GM18907 (cell line): Measurements from ENCODE around the gene C6orf136.
A peak's percentile ranks its signal among the peaks of the same experiment; 100 is the strongest.

Experiments
- ATAC-seq: cut with Tn5 transposase; IDR thresholded peaks from one replicate; pipeline ENCODE4 v1.9.1; 2021; ENCODE audit warnings: mild to moderate bottlenecking, moderate library complexity; ENCODE audit not compliant: unreplicated experiment

Gene C6orf136, protein sequence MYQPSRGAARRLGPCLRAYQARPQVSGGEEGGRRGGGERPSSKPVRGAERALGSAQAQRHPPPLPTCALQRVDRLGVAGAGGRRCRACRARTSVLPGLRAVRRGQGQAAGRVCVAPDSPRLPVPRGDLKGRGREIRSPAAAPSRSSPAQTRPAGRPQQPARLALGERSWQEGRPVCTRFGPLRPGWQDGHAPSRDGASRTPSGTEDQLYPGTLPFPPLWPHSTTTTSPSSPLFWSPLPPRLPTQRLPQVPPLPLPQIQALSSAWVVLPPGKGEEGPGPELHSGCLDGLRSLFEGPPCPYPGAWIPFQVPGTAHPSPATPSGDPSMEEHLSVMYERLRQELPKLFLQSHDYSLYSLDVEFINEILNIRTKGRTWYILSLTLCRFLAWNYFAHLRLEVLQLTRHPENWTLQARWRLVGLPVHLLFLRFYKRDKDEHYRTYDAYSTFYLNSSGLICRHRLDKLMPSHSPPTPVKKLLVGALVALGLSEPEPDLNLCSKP

DNA sequence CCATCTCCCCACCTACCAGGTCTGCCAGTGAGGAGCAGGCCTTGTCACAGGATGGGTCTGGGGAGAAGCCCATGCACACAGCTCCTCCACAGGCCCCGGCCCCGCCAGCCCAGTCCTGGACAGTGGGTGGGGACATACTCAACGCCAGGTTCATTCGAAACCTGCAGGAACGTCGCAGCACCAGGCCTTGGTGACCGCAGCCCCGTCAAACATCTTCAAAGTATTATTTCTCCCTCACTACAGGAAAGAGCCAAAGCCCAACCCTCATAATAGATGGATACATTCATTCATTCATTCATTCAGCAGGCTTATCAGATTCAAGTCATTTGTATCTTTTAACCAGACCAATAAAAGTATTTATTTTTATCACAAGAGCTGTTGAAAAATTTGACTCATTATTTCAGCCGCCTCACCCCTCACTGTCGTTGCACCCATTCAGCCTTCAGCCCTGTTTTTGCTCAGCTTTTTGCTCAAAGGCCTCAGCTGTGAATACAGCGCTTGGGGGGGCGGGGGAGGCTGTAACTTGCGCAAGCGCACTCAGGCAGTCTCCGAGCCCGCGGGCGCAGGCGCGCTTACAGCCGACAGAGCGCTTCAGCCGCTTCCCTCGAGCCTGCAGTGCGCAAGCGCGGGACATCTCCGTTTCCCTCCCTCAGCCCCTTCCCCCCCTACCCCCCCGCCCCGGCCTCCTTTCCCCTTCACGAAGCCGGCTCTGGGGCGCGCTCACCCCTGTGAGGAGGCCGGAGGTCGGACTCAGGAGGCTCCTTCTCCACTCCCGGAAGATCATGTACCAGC lies at the start of gene C6orf136:
C6orf136 (plus strand) TSS at position 684 of the 792 bp plus-strand sequence; CDS start at position 783, 99 bp downstream.
- ATAC-seq, result peak; percentile 50

DNA sequence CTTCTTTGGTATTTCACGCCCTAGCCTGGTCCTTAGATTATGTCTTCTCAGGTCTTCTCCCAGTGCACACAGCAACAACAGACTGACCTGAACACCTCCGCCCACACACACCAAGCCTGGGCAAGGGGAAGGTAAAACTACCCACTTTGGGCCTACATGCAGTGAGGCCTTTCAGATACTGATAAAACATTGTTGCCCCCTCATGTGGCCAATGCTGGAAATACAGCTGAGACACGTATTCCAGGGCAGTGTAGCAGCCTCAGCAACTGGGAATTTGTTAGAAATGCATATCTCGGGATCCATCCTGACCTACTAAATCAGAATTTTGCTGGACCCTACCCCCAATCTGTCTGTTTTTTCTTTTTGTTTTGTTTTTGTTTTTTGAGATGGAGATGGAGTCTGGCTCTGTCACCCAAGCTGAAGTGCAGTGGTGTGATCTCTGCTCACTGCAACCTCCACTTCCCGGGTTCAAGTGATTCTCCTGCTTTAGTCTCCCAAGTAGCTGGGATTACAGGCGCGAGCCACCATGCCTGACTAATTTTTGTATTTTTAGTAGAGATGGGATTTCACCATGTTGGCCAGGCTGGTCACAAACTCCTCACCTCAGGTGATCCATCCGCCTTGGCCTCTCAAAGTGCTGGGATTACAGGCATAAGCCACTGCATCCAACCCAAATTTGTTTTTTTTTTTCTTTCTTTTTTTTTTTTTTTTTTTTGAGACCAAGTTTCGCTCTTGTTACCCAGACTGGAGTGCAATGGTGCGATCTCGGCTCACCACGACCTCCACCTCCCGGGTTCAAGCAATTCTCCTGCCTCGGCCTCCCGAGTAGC lies 49.4 kb upstream of the C6orf136 start:
- ATAC-seq, result peak; percentile 52

DNA sequence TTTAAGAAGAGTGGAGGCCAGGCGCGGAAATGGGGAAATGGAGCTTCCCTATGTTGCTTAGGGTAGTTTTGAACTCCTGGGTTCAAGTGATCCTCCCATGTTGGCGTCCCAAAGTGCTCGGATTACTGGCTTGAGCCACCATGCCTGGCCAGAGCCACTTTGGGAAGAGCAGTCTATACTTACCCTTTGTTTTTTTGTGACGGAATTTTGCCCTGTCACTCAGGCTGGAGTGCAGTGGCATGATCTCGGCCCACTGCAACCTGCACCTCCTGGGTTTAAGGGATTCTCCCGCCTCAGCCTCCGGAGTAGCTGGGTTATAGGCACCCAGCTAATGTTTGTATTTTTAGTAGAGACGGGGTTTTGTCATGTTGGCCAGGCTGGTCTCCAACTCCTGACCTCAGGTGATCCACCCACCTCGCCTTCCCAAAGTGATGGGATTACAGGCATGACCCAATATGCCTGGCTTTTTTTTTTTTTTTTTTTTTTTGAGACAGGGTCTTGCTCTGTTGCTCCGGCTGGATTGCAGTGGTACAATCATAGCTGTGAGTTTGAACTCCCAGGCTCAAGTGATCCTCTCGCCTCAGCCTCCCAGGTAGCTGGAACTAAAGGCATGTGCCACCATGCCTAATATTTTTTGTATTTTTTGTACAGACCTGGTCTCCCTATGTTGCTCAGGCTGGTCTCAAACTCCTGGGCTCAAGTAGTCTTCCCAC lies 47.9 kb upstream of the C6orf136 start:
- ATAC-seq, result no peak

DNA sequence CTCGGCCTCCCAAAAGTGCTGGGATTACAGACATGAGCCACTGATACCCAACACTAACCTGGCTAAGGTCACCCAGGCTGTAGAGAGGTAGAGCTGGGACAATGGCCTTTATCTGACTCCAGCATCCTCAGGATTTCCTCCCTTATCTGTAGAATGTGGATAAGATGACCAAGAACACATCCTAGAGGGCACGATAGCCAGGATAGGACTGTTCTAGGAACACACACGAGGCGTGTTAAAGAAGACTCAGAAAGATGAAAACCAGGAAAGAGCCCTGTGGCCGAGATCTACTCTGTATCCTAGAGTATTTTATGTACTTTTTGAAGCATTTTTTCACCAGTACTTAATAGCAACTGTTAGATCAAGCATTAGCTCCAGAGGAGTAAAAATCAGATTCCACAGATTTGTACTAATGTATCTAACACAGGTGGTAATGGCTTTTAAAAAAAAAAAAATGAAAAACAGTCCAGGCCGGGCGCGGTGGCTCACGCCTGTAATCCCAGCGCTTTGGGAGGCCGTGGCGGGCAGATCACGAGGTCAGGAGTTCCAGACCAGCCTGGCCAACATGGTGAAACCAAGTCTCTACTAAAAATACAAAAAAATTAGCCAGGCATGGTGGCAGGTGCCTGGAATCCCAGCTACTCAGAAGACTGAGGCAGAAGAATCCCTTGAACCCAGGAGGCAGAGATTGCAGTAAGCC lies 47.2 kb upstream of the C6orf136 start:
- ATAC-seq, result no peak

DNA sequence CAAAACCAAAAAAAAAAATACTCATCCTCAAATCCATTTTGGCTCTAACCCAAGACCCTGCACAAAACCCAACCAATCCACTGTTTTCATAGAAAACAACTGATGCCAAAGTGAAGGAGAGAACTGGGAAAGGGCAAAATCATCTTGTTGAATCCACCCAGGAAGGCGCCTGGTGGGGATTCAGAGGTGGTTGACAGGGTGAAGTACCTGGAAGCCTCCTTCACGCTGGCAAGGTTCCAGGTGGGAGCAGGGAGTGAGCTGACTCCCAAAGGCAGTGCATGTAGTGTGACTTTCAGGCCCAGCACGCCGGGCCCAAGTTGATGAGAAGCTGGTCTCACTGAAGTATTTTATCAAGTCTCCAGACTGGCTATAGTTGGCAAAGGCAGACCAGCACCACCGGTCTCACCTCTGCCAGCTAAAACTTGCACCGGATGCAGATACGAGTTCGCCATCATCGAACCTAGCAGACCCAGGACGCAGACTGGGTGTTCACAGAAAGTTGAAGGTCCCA lies 46.4 kb upstream of the C6orf136 start:
- ATAC-seq, result no peak

DNA sequence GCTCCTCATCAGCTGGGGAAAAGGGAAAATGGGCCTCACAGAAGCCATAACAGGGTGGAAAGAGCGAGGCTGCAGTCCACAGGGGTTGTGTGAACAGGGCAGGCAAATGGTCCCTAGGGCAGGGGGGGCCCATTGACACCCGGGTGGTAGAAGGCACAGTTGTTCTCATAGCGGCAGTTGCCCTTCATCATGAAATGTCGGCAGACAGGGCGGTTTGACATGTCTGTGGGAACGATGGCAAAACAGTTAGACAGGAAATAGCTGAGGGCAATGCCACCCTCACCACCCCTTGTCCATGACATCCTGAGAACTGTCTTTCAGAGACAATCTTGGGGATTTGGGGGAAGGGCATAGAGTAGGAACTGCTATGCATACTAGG lies 45.5 kb upstream of the C6orf136 start:
- no peak for ATAC-seq

DNA sequence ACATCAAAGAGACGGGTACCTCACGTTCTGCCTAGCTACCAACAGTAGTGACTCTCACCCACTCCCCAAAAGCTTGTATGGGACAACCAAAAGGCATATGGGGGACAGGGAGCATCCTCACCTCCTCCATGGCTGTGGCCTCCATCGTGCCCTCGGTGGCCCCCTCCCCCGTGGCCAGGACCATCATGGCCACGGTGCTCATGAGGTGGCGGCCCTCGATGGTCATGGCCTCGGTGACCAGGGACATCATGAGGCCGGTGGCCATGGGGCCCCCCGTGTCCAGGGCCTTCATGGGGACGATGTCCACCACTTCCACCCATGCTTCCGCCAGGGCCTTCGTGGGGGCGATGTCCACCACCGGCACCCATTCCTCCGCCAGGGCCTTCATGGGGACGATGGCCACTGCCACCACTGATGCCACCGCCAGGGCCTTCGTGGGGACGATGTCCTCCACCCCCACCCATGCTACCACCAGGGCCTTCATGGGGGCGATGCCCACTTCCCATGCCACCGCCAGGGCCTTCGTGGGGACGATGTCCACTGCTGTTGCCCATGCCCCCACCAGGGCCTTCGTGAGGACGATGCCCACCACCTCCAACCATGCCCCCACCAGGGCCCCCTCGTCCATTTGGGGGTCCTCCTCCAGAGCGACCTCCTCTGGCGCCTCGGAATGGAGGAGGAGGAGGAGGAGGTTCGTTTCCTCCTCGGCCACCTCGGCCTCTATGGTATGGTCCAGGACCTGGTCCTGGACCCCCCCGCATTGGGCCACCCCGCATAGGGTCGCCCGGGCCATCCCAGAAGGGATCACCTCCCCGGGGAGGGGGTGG lies 44.9 kb upstream of the C6orf136 start:
- ATAC-seq, result no peak

DNA sequence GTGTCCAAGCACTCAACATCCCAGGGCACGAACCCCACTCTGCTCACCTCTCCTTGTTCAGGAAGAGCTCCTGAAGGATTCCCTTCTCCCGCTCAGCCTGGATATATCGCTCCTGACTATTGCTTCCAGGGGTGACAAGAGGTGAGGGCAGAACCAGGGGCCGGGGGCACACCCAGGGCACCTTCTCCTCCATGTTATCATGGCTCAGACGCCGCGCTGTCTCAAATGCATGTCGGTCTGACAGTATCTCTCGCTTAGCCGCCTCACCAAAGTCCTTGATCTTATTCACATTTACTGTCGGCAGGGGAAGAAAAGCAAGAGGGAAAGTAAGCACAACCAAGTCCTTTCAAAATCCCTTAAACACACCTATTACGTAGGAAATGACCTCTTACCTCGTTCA lies 43.0 kb upstream of the C6orf136 start:
- ATAC-seq, result no peak

DNA sequence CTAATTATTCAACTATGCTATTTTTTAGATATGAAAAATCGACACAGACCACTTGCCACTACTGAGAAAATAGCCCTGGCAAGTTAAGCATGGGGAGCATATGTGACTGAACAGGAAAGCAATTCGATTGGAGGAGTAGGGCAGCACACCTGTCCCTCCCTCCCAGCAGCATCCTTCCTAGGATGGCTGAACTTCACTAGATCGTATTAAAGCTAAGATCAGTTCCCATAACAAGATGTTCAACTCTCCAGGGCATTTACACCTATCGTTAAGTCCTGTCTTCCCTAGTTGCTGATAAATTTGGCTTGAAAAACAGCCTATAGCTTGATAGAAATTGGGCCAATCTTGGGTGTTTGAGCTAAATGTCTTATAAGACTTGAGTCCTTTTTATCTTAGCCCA lies 36.9 kb upstream of the C6orf136 start:
- ATAC-seq, result no peak

DNA sequence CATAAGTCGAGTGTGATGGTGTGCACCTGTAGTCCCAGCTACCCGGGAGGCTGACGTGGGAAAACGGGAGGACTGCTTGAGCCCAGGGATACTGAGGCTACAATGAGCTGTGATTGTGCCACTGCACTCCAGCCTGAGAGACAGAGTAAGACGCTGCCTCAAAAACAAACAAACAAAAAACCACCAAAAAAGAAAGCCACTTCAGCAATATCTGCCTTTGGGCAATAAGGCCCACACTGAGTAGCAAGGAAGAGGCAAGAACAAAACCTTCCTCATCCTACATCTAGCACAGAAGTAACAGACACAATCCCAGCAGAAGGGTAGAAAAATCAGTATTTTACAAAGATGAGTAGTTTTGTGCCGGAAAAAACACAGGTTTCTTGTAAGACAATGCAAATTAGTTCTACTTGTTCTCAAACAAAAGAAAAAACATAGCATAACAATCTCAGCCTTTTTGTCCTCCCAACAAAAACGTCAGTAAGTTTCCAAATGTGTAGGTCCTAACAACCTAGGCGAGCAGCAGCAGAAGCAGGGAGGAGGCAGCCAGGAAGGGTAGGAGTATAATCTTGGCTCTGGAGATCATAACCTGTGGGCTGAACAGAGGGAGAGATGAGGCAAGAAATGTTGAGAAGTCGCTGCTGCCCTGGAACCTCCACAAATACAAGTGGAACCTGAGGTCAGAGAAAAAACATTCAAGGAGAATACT lies 35.6 kb upstream of the C6orf136 start:
- no peak for ATAC-seq

DNA sequence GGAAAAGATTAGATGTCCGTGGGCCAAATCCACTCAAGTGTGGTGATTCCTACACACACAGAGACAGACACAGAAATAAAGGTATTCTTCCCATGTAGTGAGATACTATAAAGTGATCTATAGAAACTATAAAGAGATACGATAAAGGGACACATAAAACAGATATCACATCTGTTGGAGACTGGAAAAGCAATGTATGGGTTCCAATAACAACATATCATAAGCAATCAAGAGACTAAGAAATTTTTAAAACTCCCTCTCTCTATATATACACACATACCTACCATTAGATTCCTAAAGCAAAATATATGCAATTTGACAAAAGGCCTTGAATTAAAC lies 35.1 kb upstream of the C6orf136 start:
- no peak for ATAC-seq

DNA sequence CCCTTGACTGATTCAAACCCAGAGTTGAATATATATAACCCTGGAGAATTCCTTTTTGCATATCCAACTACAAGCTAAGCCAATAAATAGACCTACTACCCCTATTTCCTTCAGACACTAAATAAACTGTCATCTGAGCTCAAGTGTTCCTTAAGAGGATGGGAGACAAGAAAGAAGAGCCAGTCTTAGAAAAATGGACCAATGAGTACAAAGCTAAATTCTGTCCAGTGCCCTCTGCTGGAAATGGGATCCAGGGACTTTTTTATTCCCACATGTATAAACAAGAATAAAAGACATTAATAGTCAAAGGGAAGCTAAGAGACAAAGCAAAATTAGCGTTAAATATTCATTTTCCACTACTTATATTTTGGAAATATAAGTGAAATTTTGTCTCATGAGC lies 34.7 kb upstream of the C6orf136 start:
- ATAC-seq, result no peak

DNA sequence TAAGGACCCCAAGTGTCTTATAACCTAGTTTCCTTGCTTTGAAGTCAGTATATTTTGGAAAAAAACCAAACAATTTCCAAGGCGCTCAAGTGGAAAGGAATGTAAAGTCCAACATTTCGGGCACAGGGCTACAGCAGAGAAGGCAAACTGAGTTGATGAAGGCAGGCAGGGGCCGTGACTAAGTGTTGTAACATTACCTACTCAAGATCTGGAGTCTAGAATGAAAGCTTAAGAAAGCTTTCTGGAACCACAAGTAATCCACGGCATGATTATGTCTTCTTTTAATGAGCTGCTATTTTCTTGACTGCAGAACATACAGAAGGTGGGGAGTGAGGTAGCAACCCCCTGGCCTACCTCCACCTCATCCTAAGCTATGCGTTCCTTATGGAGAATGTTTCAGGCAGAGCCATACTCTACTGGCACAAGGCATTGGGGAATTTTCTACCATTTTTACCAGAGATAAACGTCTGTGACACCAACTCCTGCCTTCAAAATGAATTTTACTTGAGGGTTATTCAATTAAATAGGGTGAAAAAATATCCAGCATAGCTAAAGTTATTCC lies 34.2 kb upstream of the C6orf136 start:
- ATAC-seq, result no peak

DNA sequence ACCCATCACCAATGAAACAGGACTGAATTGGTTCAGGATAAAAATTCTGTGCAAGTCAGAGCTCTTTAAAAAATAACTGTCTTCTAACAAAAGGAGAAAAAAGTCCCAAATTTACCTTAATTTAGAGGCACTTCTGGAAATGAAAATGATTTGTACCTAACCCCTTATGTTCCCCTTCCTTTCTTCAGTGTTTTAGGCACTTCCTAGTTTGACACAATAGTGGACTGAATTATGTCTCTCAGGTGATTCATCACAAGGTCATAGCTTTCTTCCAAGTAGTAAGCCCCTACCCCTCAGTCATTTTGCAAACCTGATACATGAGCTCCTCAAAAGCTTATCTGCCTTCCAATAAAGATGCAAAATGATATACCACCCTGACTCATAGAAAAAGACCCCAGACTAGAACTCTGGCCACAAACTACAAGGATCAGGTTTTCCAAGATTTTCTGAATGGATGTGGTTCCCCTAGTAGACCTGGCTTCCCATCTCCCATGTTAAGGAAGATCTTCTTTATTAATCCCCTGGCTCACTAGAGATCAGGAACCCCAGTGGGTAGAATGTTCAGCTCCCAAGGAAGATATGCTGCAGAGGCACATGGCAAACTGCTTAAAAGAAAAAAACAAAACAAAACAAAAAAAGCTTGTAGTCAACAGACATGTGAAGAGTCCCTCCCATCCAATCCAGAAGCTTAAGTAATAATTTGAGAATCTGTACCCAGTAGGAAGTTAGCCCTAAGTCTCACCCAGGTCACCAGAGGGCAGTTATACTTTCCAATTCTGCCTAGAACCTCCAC lies 33.5 kb upstream of the C6orf136 start:
- no peak for ATAC-seq

DNA sequence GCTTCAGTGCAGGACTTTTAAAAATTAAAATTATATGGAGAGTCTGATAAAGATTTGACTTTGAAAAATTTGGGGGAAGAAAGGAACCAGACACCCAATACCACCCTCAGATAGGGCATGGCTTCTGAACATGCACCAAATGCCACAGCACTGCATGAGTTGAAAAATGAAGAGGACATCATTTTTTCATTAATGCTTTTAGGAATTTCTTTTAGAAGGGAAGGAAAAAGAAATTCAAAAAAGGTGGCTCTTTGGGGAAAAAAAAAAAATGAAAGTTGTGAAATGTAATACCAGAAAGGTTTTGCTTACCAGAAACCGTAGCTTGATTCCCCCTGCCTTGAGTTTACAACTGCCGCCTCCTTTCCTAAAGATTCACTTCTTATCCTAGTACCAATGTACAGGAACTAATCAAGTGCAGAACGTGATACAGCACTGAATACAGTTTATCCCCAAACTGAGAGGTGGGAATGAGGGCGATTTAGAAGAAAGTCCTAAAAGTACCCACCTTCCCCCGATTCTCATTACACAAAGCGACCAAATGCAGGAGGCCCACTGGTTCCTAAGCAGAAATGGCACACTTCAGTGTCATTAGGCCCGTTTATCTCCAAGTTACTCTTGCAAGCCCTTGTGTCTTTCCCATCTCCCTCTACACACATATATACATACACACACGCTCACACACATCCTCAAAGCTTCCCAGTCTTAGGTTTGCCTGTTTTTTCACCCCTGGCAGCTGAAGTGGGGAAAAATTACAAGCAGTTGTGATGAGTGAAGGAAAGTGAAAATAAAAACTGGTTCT lies 32.7 kb upstream of the C6orf136 start:
- ATAC-seq, result no peak

DNA sequence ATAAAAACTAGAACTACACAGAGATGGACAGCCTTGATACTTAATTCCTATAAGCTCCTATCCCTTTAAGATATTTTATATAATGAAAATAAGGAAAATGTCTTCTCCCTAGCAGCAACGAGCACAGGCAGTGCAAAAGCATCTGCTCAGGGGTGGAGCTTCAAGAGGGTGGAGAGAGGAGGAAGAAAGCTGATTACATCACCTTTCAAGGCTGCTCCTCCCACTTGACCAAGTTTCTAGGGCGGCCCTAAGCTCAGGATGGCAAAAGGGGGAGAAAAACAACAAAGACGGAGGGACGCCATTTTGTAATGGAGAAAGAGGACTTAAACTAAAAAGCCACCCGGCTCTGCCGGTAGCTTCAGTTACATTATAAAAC lies 32.1 kb upstream of the C6orf136 start:
- peak; percentile 35 for ATAC-seq
